Activated CD8-positive, alpha-beta T cell treated with anti-CD3 and anti-CD28 coated beads for 36 hours (primary cell): Measurements from ENCODE around the gene TNFRSF25. TPM values are rescaled to one million over a fixed set of nuclear protein-coding genes. Genes with fewer than 3 reads are reported as not detected.
"Not testable (repeated sequence)": the region's sequence is repeated elsewhere in the genome, so short reads cannot be mapped to it uniquely, and the experiment has no call there.

Experiments used
- ATAC-seq: fragments of 200-7000 bp; cut with Tn5 transposase; one replicate; pipeline ENCODE4 v1.10.0; 2021; ENCODE audit warnings: mild to moderate bottlenecking, moderate library complexity
- CTCF ChIA-PET: fragments of 350-600 bp; sonication (Branson Sonifier 250); formaldehyde crosslinking; loops from one replicate; lab custom pipeline; 2021; ENCODE audit warnings: antibody characterized with exemption; lab: Charles Lee
- POLR2A ChIA-PET: fragments of 350-600 bp; sonication (Branson Sonifier 250); formaldehyde crosslinking; loops from one replicate; lab custom pipeline; 2021; ENCODE audit warnings: antibody characterized with exemption; lab: Charles Lee
- DNase-seq: peaks from one replicate; pipeline ENCODE4 v3.0.0-alpha.2; 2020
- H3K27ac Mint-ChIP-seq: one replicate; pipeline ENCODE4 v1.8.0; 2021; ENCODE audit warnings: mild to moderate bottlenecking, mixed read lengths
- H3K27me3 Mint-ChIP-seq: one replicate; pipeline ENCODE4 v1.8.0; 2021; ENCODE audit warnings: mixed read lengths
- H3K36me3 Mint-ChIP-seq: one replicate; pipeline ENCODE4 v1.8.0; 2021; ENCODE audit warnings: low read depth, mixed read lengths
- H3K4me1 Mint-ChIP-seq: one replicate; pipeline ENCODE4 v1.8.0; 2021; ENCODE audit warnings: low read depth, mixed read lengths
- H3K4me3 Mint-ChIP-seq: one replicate; pipeline ENCODE4 v1.8.0; 2021; ENCODE audit warnings: mild to moderate bottlenecking, moderate library complexity, mixed read lengths
- H3K9me3 Mint-ChIP-seq: one replicate; pipeline ENCODE4 v1.8.0; 2021; ENCODE audit warnings: mixed read lengths
- CTCF ChIP-seq: fragments of 200-600 bp; IDR thresholded peaks from one replicate; pipeline ENCODE4 v1.8.0; 2022; ENCODE audit warnings: antibody characterized with exemption, mild to moderate bottlenecking
- intact Hi-C: fragments of 100-400 bp; cut with micrococcal nuclease; formaldehyde crosslinking; loops from one replicate; pipeline ENCODE4 v1.10.0; 2022
- total RNA-seq, 2 experiments: library from RNA; stranded (reverse); gene quantifications; one replicate each; pipeline ENCODE4 v1.2.3, GENCODE V29; 2021

Gene TNFRSF25
- total RNA-seq, 2 experiments from 2014 or later: 55.8 to 57.8 TPM

- intact Hi-C loops: no loop called here
- ChIA-PET POLR2A (interaction anchor here (1.1 kb wide), 1 partner anchor 18 kb away, joined by 3 read pairs; no protein-coding TSS in a partner anchor), CTCF (interaction anchor here (1.1 to 5.6 kb wide), 3 partner anchors 9 to 46 kb away, joined by 3 to 33 read pairs (median 3); no protein-coding TSS in a partner anchor)
- Mint-ChIP-seq H3K36me3 (no peaks in the 10 kb centered on the region), H3K4me1 (peaks cover 28% of the 10 kb centered on the region), H3K27ac (no peak overlapping the region), H3K9me3 (no peaks in the 10 kb centered on the region), H3K27me3 (peaks cover 62% of the 10 kb centered on the region), H3K4me3 (no peak overlapping the region)
- no peak for TF ChIP-seq CTCF
- ATAC-seq (no peak), DNase-seq (no peak)
Measured at GRCh38 chr1:6450943-6451373, 15.0 kb downstream of the TNFRSF25 start.

GRCh38 chr1:6450486-6450885 is 15.5 kb downstream of the TNFRSF25 start:
- intact Hi-C loops, H3K9me3 Mint-ChIP-seq, H3K27ac Mint-ChIP-seq, H3K4me3 Mint-ChIP-seq, DNase-seq, H3K36me3 Mint-ChIP-seq, ATAC-seq, POLR2A ChIA-PET: not testable (repeated sequence)
- CTCF ChIA-PET: interaction anchor here (1.1 to 5.6 kb wide), 3 partner anchors 9 to 45 kb away, joined by 3 to 33 read pairs (median 20); no protein-coding TSS in a partner anchor
- peaks cover 26% of the 10 kb centered on the region for H3K4me1 Mint-ChIP-seq
- peaks cover 62% of the 10 kb centered on the region for H3K27me3 Mint-ChIP-seq

GRCh38 chr1:6450005-6450450 is 15.9 kb downstream of the TNFRSF25 start:
- TF ChIP-seq CTCF: no peak
- Mint-ChIP-seq H3K4me3 (no peak overlapping the region), H3K9me3 (no peaks in the 10 kb centered on the region), H3K4me1 (peaks cover 26% of the 10 kb centered on the region), H3K27me3 (peaks cover 63% of the 10 kb centered on the region), H3K36me3 (no peaks in the 10 kb centered on the region), H3K27ac (no peak overlapping the region)
- ATAC-seq (no peak), DNase-seq (no peak)
- ChIA-PET CTCF (interaction anchor here (1.3 to 5.6 kb wide), 4 partner anchors 9 to 28 kb away, joined by 4 to 33 read pairs (median 26); no protein-coding TSS in a partner anchor), POLR2A (interaction anchor here (0.8 kb wide), 1 partner anchor 12 kb away, joined by 5 read pairs; no protein-coding TSS in a partner anchor)
- intact Hi-C loops: no loop called here

GRCh38 chr1:6448749-6449631 is 17.0 kb downstream of the TNFRSF25 start:
- Mint-ChIP-seq H3K27me3 (peaks cover 62% of the 10 kb centered on the region), H3K36me3 (no peaks in the 10 kb centered on the region), H3K4me1 (peaks cover 29% of the 10 kb centered on the region), H3K27ac (no peak overlapping the region), H3K9me3 (no peaks in the 10 kb centered on the region), H3K4me3 (peak overlapping the region; percentile 32)
- TF ChIP-seq CTCF: no peak
- peak; percentile 54 for ATAC-seq
- intact Hi-C loops: no loop called here
- ChIA-PET POLR2A (interaction anchor here (0.8 kb wide), 1 partner anchor 14 kb away, joined by 5 read pairs; no protein-coding TSS in a partner anchor), CTCF (interaction anchor here (0.7 to 5.6 kb wide), 13 partner anchors 8 to 105 kb away, joined by 3 to 33 read pairs (median 3); no protein-coding TSS in a partner anchor)
- DNase-seq: peak; percentile 45

- Mint-ChIP-seq H3K4me3 (no peak overlapping the region), H3K4me1 (peaks cover 22% of the 10 kb centered on the region), H3K9me3 (no peaks in the 10 kb centered on the region), H3K36me3 (no peaks in the 10 kb centered on the region), H3K27ac (no peak overlapping the region), H3K27me3 (peaks cover 53% of the 10 kb centered on the region)
- DNase-seq (peak; percentile 57), ATAC-seq (peak; percentile 25)
- CTCF ChIA-PET: interaction anchor here (0.8 to 5.6 kb wide), 12 partner anchors 10 to 104 kb away, joined by 3 to 33 read pairs (median 4); no protein-coding TSS in a partner anchor
- intact Hi-C loops: no loop called here
- no peak for TF ChIP-seq CTCF
- POLR2A ChIA-PET: no interaction called here
Measured at GRCh38 chr1:6447818-6448748, 17.9 kb downstream of the TNFRSF25 start.
